GM12801 (cell line): ENCODE measurements around the gene MRPL50.

ENCODE experiments used
- CTCF ChIP-seq: IDR thresholded peaks from one replicate; pipeline ENCODE4 v1.5.1; 2011; ENCODE audit warnings: control low read depth; ENCODE audit not compliant: insufficient read length; ENCODE audit errors: extremely low read depth

The MRPL50 gene

DNA sequence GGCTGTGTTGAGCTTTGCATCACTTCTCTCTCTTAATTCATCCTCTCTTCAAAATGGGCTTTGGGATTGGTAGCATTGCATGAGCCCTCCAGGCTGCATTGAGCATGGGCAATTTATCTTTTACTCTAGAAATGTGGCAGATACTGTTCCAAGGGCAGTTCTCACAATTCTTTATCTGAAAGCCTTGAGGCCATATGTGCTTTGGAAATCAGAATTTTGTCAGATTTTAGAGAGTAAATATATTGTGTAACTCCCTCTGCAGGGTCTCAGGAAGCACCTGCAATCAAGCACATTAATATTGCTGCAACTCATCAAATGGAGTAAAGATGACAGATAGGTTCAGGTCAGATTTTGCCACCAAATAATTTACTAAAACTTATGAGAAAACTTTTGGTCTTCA is 19.6 kb upstream of the MRPL50 start:
- TF ChIP-seq CTCF, result no peak

- no peak for TF ChIP-seq CTCF
Measured at GRCh38 chr9:101417389-101417788, 19.0 kb upstream of the MRPL50 start.

DNA sequence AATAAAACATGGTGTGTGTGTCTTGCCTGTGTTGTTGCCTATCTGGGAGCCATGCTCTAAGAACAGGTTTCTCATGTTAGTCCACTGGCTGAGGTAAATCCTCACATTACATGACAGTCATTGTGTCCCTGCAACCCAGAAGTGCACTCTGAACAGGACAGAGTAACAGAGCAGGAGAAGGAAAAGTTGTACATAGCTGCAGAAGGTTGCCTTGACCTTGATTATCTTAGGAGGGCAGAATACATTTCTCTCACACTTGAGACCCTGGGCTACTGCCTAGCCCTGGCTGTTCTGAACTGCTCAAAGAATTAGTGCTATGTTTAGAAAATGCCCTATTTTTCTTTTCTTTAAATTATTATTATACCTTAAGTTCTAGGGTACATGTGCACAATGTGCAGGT is 17.2 kb upstream of the MRPL50 start:
- TF ChIP-seq CTCF, result no peak

GRCh38 chr9:101414839-101415238 is 16.4 kb upstream of the MRPL50 start:
- no peak for TF ChIP-seq CTCF

GRCh38 chr9:101409079-101409477 is 10.7 kb upstream of the MRPL50 start:
- TF ChIP-seq CTCF, result no peak

- TF ChIP-seq CTCF, result no peak
Measured at GRCh38 chr9:101408374-101409078, 10.1 kb upstream of the MRPL50 start.

DNA sequence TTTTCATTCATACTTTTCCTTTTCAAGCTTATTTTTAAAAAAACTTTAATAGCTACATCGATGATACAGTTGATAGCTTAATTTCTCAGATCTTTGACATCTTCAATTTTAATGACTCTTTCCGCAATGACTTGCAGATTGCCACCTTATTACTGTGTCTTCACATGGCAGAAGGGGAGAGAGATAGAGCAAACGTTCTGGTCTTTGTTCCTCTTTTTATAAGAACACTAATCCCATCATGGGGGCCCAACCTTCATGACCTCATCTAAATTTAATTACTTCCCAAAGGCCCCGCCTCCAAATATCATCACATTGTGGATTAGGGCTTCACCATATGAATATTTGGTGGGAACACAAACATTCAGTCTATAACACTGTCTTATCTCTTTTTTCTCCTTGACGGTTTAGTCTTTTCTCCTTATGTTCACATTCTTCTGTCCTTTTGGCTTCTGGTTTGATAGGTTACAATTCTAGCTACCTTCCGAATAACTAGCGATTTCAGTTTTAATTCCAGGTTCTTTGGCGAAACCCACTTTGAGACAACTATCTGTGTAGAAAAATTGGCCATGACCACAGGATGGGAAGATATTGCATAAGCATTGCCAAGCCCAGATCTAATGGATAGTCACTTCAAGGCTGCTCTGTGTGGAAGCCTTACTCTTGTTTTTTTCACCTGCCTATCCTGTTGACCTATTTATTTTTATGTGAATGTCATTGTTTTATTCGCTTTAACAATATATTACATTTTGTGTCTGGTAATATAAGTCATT is 5.3 kb upstream of the MRPL50 start:
- no peak for TF ChIP-seq CTCF
